ENCODE results near the gene MESD.

Gene MESD

GRCh38 chr15:80918196-80918783 lies 71.3 kb downstream of the MESD start:
- DNase-seq: no peak
- Histone ChIP-seq H2AFZ (ENCODE audit: low read depth, low read length) (no peak overlapping the region), H2BK120ac (ENCODE audit: low read depth, low read length) (no peak overlapping the region), H3K9me3 (ENCODE audit: control insufficient read depth, low read length) (no peaks in the 10 kb centered on the region), H3K4ac (ENCODE audit: low read depth in 1 of 2, low read length in 2 of 2) (no peak overlapping the region), H3K36me3 (ENCODE audit: control insufficient read depth in 1 of 2, insufficient read depth in 2 of 2, low read depth in 1 of 2, low read length in 2 of 2) (peaks cover 3 to 95% of the 10 kb centered on the region in 2 experiments), H4K91ac (ENCODE audit: low read length) (no peak overlapping the region), H3K4me3 (ENCODE audit: insufficient read depth in 1 of 2, low read depth in 1 of 2, low read length in 2 of 2) (no peak overlapping the region), H3K4me1 (ENCODE audit: control insufficient read depth, insufficient read depth, low read depth, low read length) (peaks cover 2% of the 10 kb centered on the region), H2BK5ac (ENCODE audit: low read depth, low read length, poor library complexity, severe bottlenecking) (no peak overlapping the region), H2AK5ac (ENCODE audit: low read length, severe bottlenecking) (no peak overlapping the region), H3K23ac (ENCODE audit: low read length in 2 of 2) (no peak overlapping the region), H3K9ac (ENCODE audit: low read length) (no peak overlapping the region), H2BK12ac (ENCODE audit: low read length in 2 of 2) (no peak overlapping the region), H3K27ac (ENCODE audit: low read length, poor library complexity, severe bottlenecking) (no peak overlapping the region), H4K8ac (ENCODE audit: low read length) (no peak overlapping the region), H3K4me2 (ENCODE audit: low read length, poor library complexity, severe bottlenecking) (no peak overlapping the region), H3K27me3 (ENCODE audit: control insufficient read depth in 1 of 2, insufficient read depth in 1 of 2, low read length in 2 of 2) (peaks cover 0 to 4% of the 10 kb centered on the region in 2 experiments), H3K18ac (ENCODE audit: low read depth in 1 of 2, low read length in 2 of 2) (no peak overlapping the region), H2BK15ac (ENCODE audit: low read depth, poor library complexity, severe bottlenecking) (no peak overlapping the region), H3K79me1 (replicated peaks; ENCODE audit: low read length, poor library complexity, severe bottlenecking) (no peaks in the 10 kb centered on the region), H3K14ac (ENCODE audit: low read length in 2 of 2) (no peak overlapping the region)
- 91% methylated on average over 4 of the region's 5 CpGs for WGBS

GRCh38 chr15:80916056-80916455 lies 73.6 kb downstream of the MESD start:
- Histone ChIP-seq H2BK12ac (ENCODE audit: low read length in 2 of 2) (no peak overlapping the region), H3K18ac (ENCODE audit: low read depth in 1 of 2, low read length in 2 of 2) (no peak overlapping the region), H4K8ac (ENCODE audit: low read length) (no peak overlapping the region), H3K4me3 (ENCODE audit: insufficient read depth in 1 of 2, low read depth in 1 of 2, low read length in 2 of 2) (no peak overlapping the region), H3K4me2 (ENCODE audit: low read length, poor library complexity, severe bottlenecking) (no peak overlapping the region), H3K9me3 (ENCODE audit: control insufficient read depth, low read length) (no peaks in the 10 kb centered on the region), H4K91ac (ENCODE audit: low read length) (no peak overlapping the region), H3K4ac (ENCODE audit: low read depth in 1 of 2, low read length in 2 of 2) (no peak overlapping the region), H2BK120ac (ENCODE audit: low read depth, low read length) (no peak overlapping the region), H3K36me3 (ENCODE audit: control insufficient read depth in 1 of 2, insufficient read depth in 2 of 2, low read depth in 1 of 2, low read length in 2 of 2) (peaks cover 3 to 95% of the 10 kb centered on the region in 2 experiments), H3K4me1 (ENCODE audit: control insufficient read depth, insufficient read depth, low read depth, low read length) (peaks cover 2% of the 10 kb centered on the region), H2AK5ac (ENCODE audit: low read length, severe bottlenecking) (no peak overlapping the region), H3K23ac (ENCODE audit: low read length in 2 of 2) (no peak overlapping the region), H3K79me1 (replicated peaks; ENCODE audit: low read length, poor library complexity, severe bottlenecking) (no peaks in the 10 kb centered on the region), H2BK15ac (ENCODE audit: low read depth, poor library complexity, severe bottlenecking) (no peak overlapping the region), H2AFZ (ENCODE audit: low read depth, low read length) (no peak overlapping the region), H3K27ac (ENCODE audit: low read length, poor library complexity, severe bottlenecking) (no peak overlapping the region), H2BK5ac (ENCODE audit: low read depth, low read length, poor library complexity, severe bottlenecking) (no peak overlapping the region), H3K9ac (ENCODE audit: low read length) (no peak overlapping the region), H3K14ac (ENCODE audit: low read length in 2 of 2) (no peak overlapping the region), H3K27me3 (ENCODE audit: control insufficient read depth in 1 of 2, insufficient read depth in 1 of 2, low read length in 2 of 2) (peaks cover 0 to 4% of the 10 kb centered on the region in 2 experiments)
- 68% methylated on average over 7 of the region's 7 CpGs for WGBS
- no peak for DNase-seq

- H3K23ac ChIP-seq (ENCODE audit: low read length in 2 of 2): no peak overlapping the region
- H4K91ac ChIP-seq (ENCODE audit: low read length): no peak overlapping the region
- H2AK5ac ChIP-seq (ENCODE audit: low read length, severe bottlenecking): no peak overlapping the region
- no peak overlapping the region for H4K8ac ChIP-seq (ENCODE audit: low read length)
- H3K36me3 ChIP-seq (ENCODE audit: control insufficient read depth in 1 of 2, insufficient read depth in 2 of 2, low read depth in 1 of 2, low read length in 2 of 2): peaks cover 3 to 95% of the 10 kb centered on the region in 2 experiments
- H3K9ac ChIP-seq (ENCODE audit: low read length): no peak overlapping the region
- H2BK5ac ChIP-seq (ENCODE audit: low read depth, low read length, poor library complexity, severe bottlenecking): no peak overlapping the region
- H3K4me2 ChIP-seq (ENCODE audit: low read length, poor library complexity, severe bottlenecking): no peak overlapping the region
- H3K4ac ChIP-seq (ENCODE audit: low read depth in 1 of 2, low read length in 2 of 2): no peak overlapping the region
- peaks cover 0 to 4% of the 10 kb centered on the region in 2 experiments for H3K27me3 ChIP-seq (ENCODE audit: control insufficient read depth in 1 of 2, insufficient read depth in 1 of 2, low read length in 2 of 2)
- no peak overlapping the region for H2BK12ac ChIP-seq (ENCODE audit: low read length in 2 of 2)
- DNase-seq: no peak
- 16% methylated on average over 2 of the region's 3 CpGs for WGBS
- no peaks in the 10 kb centered on the region for H3K79me1 ChIP-seq (replicated peaks; ENCODE audit: low read length, poor library complexity, severe bottlenecking)
- no peak overlapping the region for H3K27ac ChIP-seq (ENCODE audit: low read length, poor library complexity, severe bottlenecking)
- no peaks in the 10 kb centered on the region for H3K9me3 ChIP-seq (ENCODE audit: control insufficient read depth, low read length)
- no peak overlapping the region for H2BK15ac ChIP-seq (ENCODE audit: low read depth, poor library complexity, severe bottlenecking)
- peaks cover 2% of the 10 kb centered on the region for H3K4me1 ChIP-seq (ENCODE audit: control insufficient read depth, insufficient read depth, low read depth, low read length)
- no peak overlapping the region for H3K14ac ChIP-seq (ENCODE audit: low read length in 2 of 2)
- H2BK120ac ChIP-seq (ENCODE audit: low read depth, low read length): no peak overlapping the region
- H3K4me3 ChIP-seq (ENCODE audit: insufficient read depth in 1 of 2, low read depth in 1 of 2, low read length in 2 of 2): no peak overlapping the region
- no peak overlapping the region for H2AFZ ChIP-seq (ENCODE audit: low read depth, low read length)
- H3K18ac ChIP-seq (ENCODE audit: low read depth in 1 of 2, low read length in 2 of 2): no peak overlapping the region
Observed at GRCh38 chr15:80915472-80915871, 74.1 kb downstream of the MESD start.

- Histone ChIP-seq H2BK12ac (ENCODE audit: low read length in 2 of 2) (no peak overlapping the region), H2AK5ac (ENCODE audit: low read length, severe bottlenecking) (no peak overlapping the region), H3K9ac (ENCODE audit: low read length) (no peak overlapping the region), H4K91ac (ENCODE audit: low read length) (no peak overlapping the region), H4K8ac (ENCODE audit: low read length) (no peak overlapping the region), H3K27me3 (ENCODE audit: control insufficient read depth in 1 of 2, insufficient read depth in 1 of 2, low read length in 2 of 2) (peaks cover 0 to 4% of the 10 kb centered on the region in 2 experiments), H2BK5ac (ENCODE audit: low read depth, low read length, poor library complexity, severe bottlenecking) (no peak overlapping the region), H3K14ac (ENCODE audit: low read length in 2 of 2) (no peak overlapping the region), H2BK15ac (ENCODE audit: low read depth, poor library complexity, severe bottlenecking) (no peak overlapping the region), H3K27ac (ENCODE audit: low read length, poor library complexity, severe bottlenecking) (no peak overlapping the region), H3K4me3 (ENCODE audit: insufficient read depth in 1 of 2, low read depth in 1 of 2, low read length in 2 of 2) (no peak overlapping the region), H3K9me3 (ENCODE audit: control insufficient read depth, low read length) (no peaks in the 10 kb centered on the region), H3K18ac (ENCODE audit: low read depth in 1 of 2, low read length in 2 of 2) (no peak overlapping the region), H3K4ac (ENCODE audit: low read depth in 1 of 2, low read length in 2 of 2) (no peak overlapping the region), H3K4me2 (ENCODE audit: low read length, poor library complexity, severe bottlenecking) (no peak overlapping the region), H3K36me3 (ENCODE audit: control insufficient read depth in 1 of 2, insufficient read depth in 2 of 2, low read depth in 1 of 2, low read length in 2 of 2) (peaks cover 4 to 96% of the 10 kb centered on the region in 2 experiments), H3K79me1 (replicated peaks; ENCODE audit: low read length, poor library complexity, severe bottlenecking) (no peaks in the 10 kb centered on the region), H3K4me1 (ENCODE audit: control insufficient read depth, insufficient read depth, low read depth, low read length) (no peaks in the 10 kb centered on the region), H3K23ac (ENCODE audit: low read length in 2 of 2) (no peak overlapping the region), H2BK120ac (ENCODE audit: low read depth, low read length) (no peak overlapping the region), H2AFZ (ENCODE audit: low read depth, low read length) (no peak overlapping the region)
- DNase-seq: no peak
- 98% methylated on average over 5 of the region's 5 CpGs for WGBS
Observed at GRCh38 chr15:80913541-80913940, 76.1 kb downstream of the MESD start.
